HUES6 (cell line): Measurements from ENCODE around the gene KIF19.

Experiments used
- H3K27ac ChIP-seq: 2 replicates; pipeline ENCODE4 v1.7.0; 2013; ENCODE audit warnings: low read depth, mild to moderate bottlenecking, low read length, inconsistent platforms
- H3K27me3 ChIP-seq: 2 replicates; pipeline ENCODE4 v1.6.1; 2013; ENCODE audit warnings: low read length; ENCODE audit not compliant: control insufficient read depth, insufficient read depth
- H3K36me3 ChIP-seq: 2 replicates; pipeline ENCODE4 v1.6.1; 2013; ENCODE audit warnings: low read length; ENCODE audit not compliant: control insufficient read depth, insufficient read depth
- H3K4me1 ChIP-seq: 2 replicates; pipeline ENCODE4 v1.6.1; 2013; ENCODE audit warnings: low read length; ENCODE audit not compliant: control insufficient read depth, insufficient read depth
- H3K4me3 ChIP-seq: 2 replicates; pipeline ENCODE4 v1.5.1; 2013; ENCODE audit warnings: low read depth, low read length
- H3K9ac ChIP-seq: one replicate; pipeline ENCODE4 v1.6.1; 2013; ENCODE audit warnings: mild to moderate bottlenecking, low read length
- H3K9me3 ChIP-seq: 2 replicates; pipeline ENCODE4 v1.6.1; 2013; ENCODE audit warnings: low read depth, low read length; ENCODE audit not compliant: control insufficient read depth, insufficient read depth

KIF19 gene

DNA sequence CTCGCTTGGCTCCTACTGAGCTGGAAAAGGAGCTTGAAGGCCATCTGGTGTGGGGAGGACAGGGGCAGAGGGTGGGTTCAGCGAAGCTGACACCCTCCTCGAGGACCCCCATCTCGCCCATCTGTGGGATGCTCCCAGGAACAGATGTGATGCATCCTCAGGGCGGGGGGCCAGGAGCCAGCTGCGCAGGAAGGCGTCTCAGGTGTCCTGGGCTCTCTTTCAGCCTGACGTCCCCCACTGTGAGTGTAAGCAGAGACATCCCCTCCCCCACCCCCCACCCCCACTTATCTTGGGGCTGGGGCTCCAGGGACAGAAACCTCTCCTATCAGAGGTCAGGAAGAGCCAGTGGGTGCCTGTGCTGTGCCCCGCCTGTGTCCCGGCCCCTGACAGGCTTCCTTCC is 16.2 kb downstream of the KIF19 start:
- Histone ChIP-seq H3K27ac (no peak overlapping the region), H3K4me3 (no peak overlapping the region), H3K36me3 (no peaks in the 10 kb centered on the region), H3K4me1 (no peaks in the 10 kb centered on the region; the same call in 1 of the 2 replicates), H3K9me3 (no peaks in the 10 kb centered on the region), H3K9ac (no peak overlapping the region), H3K27me3 (no peaks in the 10 kb centered on the region; the same call in 1 of the 2 replicates)

DNA sequence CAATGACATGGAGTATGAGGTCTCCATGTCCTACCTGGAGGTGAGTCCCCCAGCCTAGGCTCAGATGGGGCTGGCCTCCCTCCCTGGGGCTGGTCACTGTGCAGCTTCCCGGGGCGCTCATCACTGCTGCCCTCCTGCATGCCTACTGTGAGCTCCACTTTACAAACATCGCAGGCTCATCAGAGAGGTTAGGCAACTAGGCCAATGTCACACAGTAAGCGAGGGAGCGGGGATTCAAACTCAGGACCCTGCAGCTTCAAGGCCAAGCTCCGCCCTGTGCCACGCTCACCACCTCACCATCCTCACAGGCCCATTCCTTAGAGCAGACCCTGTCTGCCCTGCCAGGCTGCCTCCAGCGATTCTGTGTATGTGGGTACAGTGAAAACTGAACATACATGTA is 17.1 kb downstream of the KIF19 start:
- H3K9ac ChIP-seq = no peak overlapping the region
- H3K36me3 ChIP-seq = no peaks in the 10 kb centered on the region
- H3K27ac ChIP-seq = no peak overlapping the region
- H3K27me3 ChIP-seq = peaks cover 7% of the 10 kb centered on the region; the same call in 1 of the 2 replicates
- no peaks in the 10 kb centered on the region for H3K9me3 ChIP-seq
- H3K4me3 ChIP-seq = no peak overlapping the region
- H3K4me1 ChIP-seq = no peaks in the 10 kb centered on the region; the same call in 1 of the 2 replicates

- Histone ChIP-seq H3K27me3 (peaks cover 13% of the 10 kb centered on the region; the same call in 1 of the 2 replicates), H3K4me3 (no peak overlapping the region), H3K27ac (no peak overlapping the region), H3K9me3 (no peaks in the 10 kb centered on the region), H3K36me3 (no peaks in the 10 kb centered on the region), H3K4me1 (no peaks in the 10 kb centered on the region; the same call in 1 of the 2 replicates), H3K9ac (no peak overlapping the region)
Observed at GRCh38 chr17:74343526-74344284, 17.7 kb downstream of the KIF19 start.

DNA sequence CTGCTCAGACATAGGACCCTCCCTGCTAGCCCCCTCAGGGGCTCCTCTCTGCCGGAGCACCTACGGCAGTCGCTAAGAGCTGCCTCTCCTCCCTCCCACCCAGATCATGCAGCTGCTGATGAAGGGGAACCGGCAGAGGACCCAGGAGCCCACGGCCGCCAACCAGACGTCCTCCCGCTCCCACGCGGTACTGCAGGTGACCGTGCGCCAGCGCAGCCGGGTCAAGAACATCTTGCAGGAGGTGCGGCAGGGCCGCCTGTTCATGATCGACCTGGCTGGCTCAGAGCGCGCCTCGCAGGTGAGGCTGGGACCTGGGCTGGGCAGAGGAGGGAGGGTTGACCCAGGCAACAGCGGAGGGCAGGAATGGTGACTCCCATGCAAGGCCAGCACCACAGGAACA is 18.6 kb downstream of the KIF19 start:
- H3K9ac ChIP-seq = no peak overlapping the region

GRCh38 chr17:74345433-74346241 is 19.6 kb downstream of the KIF19 start:
- H3K4me3 ChIP-seq = no peak overlapping the region
- H3K4me1 ChIP-seq = no peaks in the 10 kb centered on the region; the same call in 1 of the 2 replicates
- H3K27me3 ChIP-seq = peaks cover 30% of the 10 kb centered on the region

More for the DNA sequence above, 18.6 kb downstream of the KIF19 start:
- Histone ChIP-seq H3K27me3 (peaks cover 21% of the 10 kb centered on the region; the same call in 1 of the 2 replicates), H3K4me1 (no peaks in the 10 kb centered on the region; the same call in 1 of the 2 replicates), H3K4me3 (no peak overlapping the region), H3K27ac (no peak overlapping the region), H3K36me3 (no peaks in the 10 kb centered on the region), H3K9me3 (no peaks in the 10 kb centered on the region)

GRCh38 chr17:74347646-74348045 is 21.6 kb downstream of the KIF19 start:
- Histone ChIP-seq H3K4me1 (no peaks in the 10 kb centered on the region), H3K4me3 (no peak overlapping the region), H3K27me3 (peaks cover 50% of the 10 kb centered on the region), H3K36me3 (no peaks in the 10 kb centered on the region), H3K9me3 (no peaks in the 10 kb centered on the region), H3K27ac (no peak overlapping the region), H3K9ac (no peak overlapping the region)

More at GRCh38 chr17:74345433-74346241, 19.6 kb downstream of the KIF19 start:
- no peaks in the 10 kb centered on the region for H3K9me3 ChIP-seq
- H3K36me3 ChIP-seq = no peaks in the 10 kb centered on the region
- H3K9ac ChIP-seq = no peak overlapping the region
- no peak overlapping the region for H3K27ac ChIP-seq

- H3K36me3 ChIP-seq = no peaks in the 10 kb centered on the region
- no peaks in the 10 kb centered on the region for H3K4me1 ChIP-seq
- H3K27ac ChIP-seq = no peak overlapping the region
- no peaks in the 10 kb centered on the region for H3K9me3 ChIP-seq
- no peak overlapping the region for H3K4me3 ChIP-seq
- H3K9ac ChIP-seq = no peak overlapping the region
- peaks cover 65% of the 10 kb centered on the region for H3K27me3 ChIP-seq
Observed at GRCh38 chr17:74349120-74349519, 23.1 kb downstream of the KIF19 start.

DNA sequence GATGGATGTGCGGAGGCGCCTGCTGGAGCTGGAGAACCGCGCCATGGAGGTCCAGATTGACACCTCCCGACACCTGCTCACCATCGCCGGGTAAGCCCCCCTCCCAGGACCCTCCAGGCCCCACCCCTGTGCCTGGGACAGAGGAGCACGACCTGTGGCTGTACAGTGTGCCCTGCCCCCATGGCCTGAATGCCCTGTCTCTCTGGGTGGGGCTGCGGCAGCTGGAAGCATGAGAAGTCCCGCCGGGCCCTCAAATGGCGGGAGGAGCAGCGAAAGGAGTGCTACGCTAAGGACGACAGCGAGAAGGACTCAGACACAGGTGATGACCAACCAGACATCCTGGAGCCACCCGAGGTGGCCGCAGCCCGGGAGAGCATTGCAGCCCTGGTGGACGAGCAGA is 24.5 kb downstream of the KIF19 start:
- no peaks in the 10 kb centered on the region for H3K4me1 ChIP-seq
- no peaks in the 10 kb centered on the region for H3K9me3 ChIP-seq
- no peaks in the 10 kb centered on the region for H3K36me3 ChIP-seq
- no peak overlapping the region for H3K9ac ChIP-seq
- H3K4me3 ChIP-seq = no peak overlapping the region
- peaks cover 78% of the 10 kb centered on the region for H3K27me3 ChIP-seq
- no peak overlapping the region for H3K27ac ChIP-seq

GRCh38 chr17:74351552-74352210 is 25.7 kb downstream of the KIF19 start:
- Histone ChIP-seq H3K27ac (no peak overlapping the region), H3K4me3 (peak overlapping the region; percentile 47), H3K27me3 (peaks cover 90% of the 10 kb centered on the region)

GRCh38 chr17:74353446-74354060 is 27.5 kb downstream of the KIF19 start:
- Histone ChIP-seq H3K4me3 (no peak overlapping the region), H3K9me3 (no peaks in the 10 kb centered on the region), H3K36me3 (no peaks in the 10 kb centered on the region), H3K9ac (no peak overlapping the region), H3K4me1 (no peaks in the 10 kb centered on the region), H3K27me3 (peaks cover 97% of the 10 kb centered on the region), H3K27ac (no peak overlapping the region)

More at GRCh38 chr17:74351552-74352210, 25.7 kb downstream of the KIF19 start:
- H3K36me3 ChIP-seq = no peaks in the 10 kb centered on the region
- H3K9me3 ChIP-seq = no peaks in the 10 kb centered on the region
- no peaks in the 10 kb centered on the region for H3K4me1 ChIP-seq
- H3K9ac ChIP-seq = no peak overlapping the region
